ENCODE results near the gene MXRA8. TPM values are rescaled to one million over a fixed set of nuclear protein-coding genes. Genes with fewer than 3 reads are reported as not detected.

Gene MXRA8
- total RNA-seq, 2 experiments from 2014 or later, result 1.6 to 2.9 TPM

DNA sequence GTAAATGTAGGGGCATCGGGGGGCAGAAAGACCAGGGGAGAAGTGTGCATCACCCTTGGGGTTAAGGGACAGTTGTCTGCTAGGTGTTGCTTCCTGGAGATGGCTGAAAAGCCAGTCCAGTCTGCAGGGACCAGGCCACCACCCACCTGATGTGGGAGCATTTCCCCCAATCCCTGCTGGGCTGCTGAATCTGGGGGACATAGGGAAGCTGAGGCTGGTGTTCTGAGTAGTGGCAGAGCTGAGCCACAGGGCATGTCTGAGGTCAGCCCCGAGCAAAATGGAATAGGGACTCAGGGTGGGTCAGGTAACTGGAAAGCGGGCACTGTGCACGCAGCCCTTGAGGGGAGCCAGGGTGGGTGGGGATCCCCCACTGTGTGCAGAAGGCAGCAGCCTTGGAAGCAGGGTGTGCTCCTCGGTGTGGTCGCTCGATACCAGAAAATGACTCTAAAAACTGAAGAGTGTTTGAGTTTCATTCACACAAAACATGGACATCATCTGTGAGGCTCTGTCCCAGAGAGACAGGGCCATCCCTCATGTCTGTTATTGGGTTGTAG is 43.2 kb upstream of the MXRA8 start:
- no peak overlapping the region for H3K4me3 ChIP-seq (ENCODE audit: low read length)
- H3K36me3 Mint-ChIP-seq (ENCODE audit: low read depth), result peaks cover 78% of the 10 kb centered on the region
- H3K4me1 ChIP-seq (ENCODE audit: insufficient read depth, low read length), result peaks cover 65% of the 10 kb centered on the region
- intact Hi-C loops (cut with DNase I, micrococcal nuclease), result no loop called here
- CTCF ChIA-PET, result no interaction called here
- no peaks in the 10 kb centered on the region for H3K27me3 Mint-ChIP-seq
- H3K4me3 Mint-ChIP-seq, result peak overlapping the region; percentile 84
- TF ChIP-seq, protein P1, sequence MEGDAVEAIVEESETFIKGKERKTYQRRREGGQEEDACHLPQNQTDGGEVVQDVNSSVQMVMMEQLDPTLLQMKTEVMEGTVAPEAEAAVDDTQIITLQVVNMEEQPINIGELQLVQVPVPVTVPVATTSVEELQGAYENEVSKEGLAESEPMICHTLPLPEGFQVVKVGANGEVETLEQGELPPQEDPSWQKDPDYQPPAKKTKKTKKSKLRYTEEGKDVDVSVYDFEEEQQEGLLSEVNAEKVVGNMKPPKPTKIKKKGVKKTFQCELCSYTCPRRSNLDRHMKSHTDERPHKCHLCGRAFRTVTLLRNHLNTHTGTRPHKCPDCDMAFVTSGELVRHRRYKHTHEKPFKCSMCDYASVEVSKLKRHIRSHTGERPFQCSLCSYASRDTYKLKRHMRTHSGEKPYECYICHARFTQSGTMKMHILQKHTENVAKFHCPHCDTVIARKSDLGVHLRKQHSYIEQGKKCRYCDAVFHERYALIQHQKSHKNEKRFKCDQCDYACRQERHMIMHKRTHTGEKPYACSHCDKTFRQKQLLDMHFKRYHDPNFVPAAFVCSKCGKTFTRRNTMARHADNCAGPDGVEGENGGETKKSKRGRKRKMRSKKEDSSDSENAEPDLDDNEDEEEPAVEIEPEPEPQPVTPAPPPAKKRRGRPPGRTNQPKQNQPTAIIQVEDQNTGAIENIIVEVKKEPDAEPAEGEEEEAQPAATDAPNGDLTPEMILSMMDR (IDR thresholded peaks at IDR 0.05), result no peak
- peak overlapping the region; percentile 86 for H3K27ac Mint-ChIP-seq
- POLR2A ChIA-PET, result interaction anchor here (2.1 to 4.2 kb wide), 2 partner anchors 26 kb away, joined by 9 to 80 read pairs; partner anchors contain the start of gene AURKAIP1
- ATAC-seq (ENCODE audit: poor library complexity) (no peak), DNase-seq (no peak)
- H3K4me1 Mint-ChIP-seq (ENCODE audit: low read depth), result peaks cover 47% of the 10 kb centered on the region
- peaks cover 70% of the 10 kb centered on the region for H3K36me3 ChIP-seq (ENCODE audit: insufficient read depth, low read length)
- H3K9me3 Mint-ChIP-seq, result no peaks in the 10 kb centered on the region
- H3K27ac ChIP-seq (ENCODE audit: low read depth in 1 of 2, low read length in 2 of 2), result no peak overlapping the region
- H3K9me3 ChIP-seq (ENCODE audit: control insufficient read depth in 1 of 2, insufficient read depth in 1 of 2, low read length in 2 of 2), result no peaks in the 10 kb centered on the region
- no peaks in the 10 kb centered on the region for H3K27me3 ChIP-seq (ENCODE audit: control insufficient read depth in 1 of 2, insufficient read depth in 2 of 2, low read length in 2 of 2)

DNA sequence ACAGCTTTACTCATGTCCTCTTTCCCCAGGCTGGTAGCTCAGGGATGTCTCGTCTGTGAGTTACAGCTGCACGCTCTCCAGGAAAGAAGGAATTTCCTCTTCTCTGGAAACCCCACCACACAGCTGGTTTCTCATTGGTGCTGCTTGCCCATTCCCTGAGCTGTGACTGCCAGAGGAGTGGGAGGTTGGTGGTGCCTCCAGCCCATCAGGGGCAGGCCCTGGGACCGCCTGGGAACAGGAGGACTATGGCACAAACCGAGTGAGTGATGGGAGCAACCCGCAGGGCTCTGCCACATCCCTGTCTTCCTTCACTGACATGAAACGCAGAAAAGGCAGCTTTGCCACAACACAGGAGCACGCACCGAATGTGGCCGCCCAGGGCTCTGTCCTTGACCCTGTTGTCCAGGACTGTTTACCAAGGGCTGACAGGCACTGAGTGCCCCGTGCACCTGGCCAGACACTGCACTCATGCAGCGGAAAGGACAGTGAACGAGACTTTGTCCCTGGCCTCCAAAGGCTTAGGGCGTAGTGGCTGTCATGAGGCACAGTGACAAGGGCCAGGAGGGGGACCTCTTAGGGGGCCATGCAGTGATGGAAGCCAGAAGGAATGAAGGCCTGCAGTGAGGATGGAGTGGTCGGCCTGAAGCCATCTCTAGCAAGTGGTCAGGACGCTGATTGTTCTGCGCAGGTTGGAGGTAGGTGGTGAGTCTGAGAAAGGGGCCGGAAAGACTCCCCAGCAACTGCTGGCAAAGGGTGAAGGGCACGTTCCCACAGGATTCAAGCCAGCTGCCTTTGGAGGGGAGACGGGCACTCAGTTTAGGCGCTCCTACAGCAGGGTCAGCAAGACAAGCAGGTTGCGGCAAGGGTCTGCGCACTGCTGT is 42.5 kb upstream of the MXRA8 start:
- Histone ChIP-seq H3K27me3 (ENCODE audit: control insufficient read depth in 1 of 2, insufficient read depth in 2 of 2, low read length in 2 of 2) (no peaks in the 10 kb centered on the region), H3K4me3 (ENCODE audit: low read length) (peak overlapping the region; percentile 99), H3K4me1 (ENCODE audit: insufficient read depth, low read length) (peaks cover 58% of the 10 kb centered on the region), H3K36me3 (ENCODE audit: insufficient read depth, low read length) (peaks cover 69% of the 10 kb centered on the region), H3K27ac (ENCODE audit: low read depth in 1 of 2, low read length in 2 of 2) (peak overlapping the region; percentile 81 to 89), H3K9me3 (ENCODE audit: control insufficient read depth in 1 of 2, insufficient read depth in 1 of 2, low read length in 2 of 2) (no peaks in the 10 kb centered on the region)
- intact Hi-C loops (cut with DNase I, micrococcal nuclease), result no loop called here
- POLR2A ChIA-PET, result interaction anchor here (1.8 to 4.2 kb wide), 6 partner anchors 7 to 379 kb away, joined by 4 to 80 read pairs (median 22); partner anchors contain the start of genes AURKAIP1 and MRPL20
- no peaks in the 10 kb centered on the region for H3K9me3 Mint-ChIP-seq
- H3K27ac Mint-ChIP-seq, result peak overlapping the region; percentile 86
- H3K36me3 Mint-ChIP-seq (ENCODE audit: low read depth), result peaks cover 73% of the 10 kb centered on the region
- CTCF ChIA-PET, result interaction anchor here (1.9 kb wide), 1 partner anchor 26 kb away, joined by 11 read pairs; the partner anchor contains the start of gene AURKAIP1
- peaks cover 42% of the 10 kb centered on the region for H3K4me1 Mint-ChIP-seq (ENCODE audit: low read depth)
- no peaks in the 10 kb centered on the region for H3K27me3 Mint-ChIP-seq
- ATAC-seq (ENCODE audit: poor library complexity) (no peak), DNase-seq (no peak)
- TF ChIP-seq, protein P1 (IDR thresholded peaks at IDR 0.05), result no peak
- H3K4me3 Mint-ChIP-seq, result peak overlapping the region; percentile 92

DNA sequence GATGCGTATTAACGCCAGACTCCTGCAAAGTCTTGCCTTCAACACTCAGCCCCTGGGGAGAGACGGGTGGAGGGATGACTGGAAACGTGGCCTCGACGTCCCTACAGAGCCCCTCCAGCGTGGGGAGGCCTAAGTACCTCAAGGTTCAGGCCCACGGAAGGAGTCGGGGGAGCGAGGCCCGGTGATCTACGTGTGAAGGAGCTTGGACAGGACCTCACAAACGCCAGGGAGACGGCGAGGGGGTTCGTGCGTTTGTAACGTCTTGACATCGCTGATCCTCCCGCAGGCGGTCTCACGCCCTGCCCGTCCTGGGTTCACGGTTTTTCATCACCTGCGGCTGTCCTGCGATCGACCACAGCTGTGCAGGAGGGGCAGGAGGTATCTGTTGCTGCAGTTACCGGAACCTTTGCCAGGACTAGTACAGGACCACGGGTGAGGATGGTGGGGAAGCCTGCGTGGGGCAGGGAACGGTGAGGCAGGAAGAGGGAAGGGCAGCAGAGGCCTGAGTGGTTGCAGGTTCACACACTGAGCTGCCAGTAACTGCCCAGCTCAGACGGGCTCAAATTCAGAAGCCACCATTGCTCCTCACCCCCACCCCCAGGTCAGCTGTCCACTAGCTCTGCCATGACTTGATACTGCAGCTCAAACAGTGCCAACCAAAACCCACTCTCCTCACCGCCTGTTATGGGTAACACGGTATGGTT is 41.7 kb upstream of the MXRA8 start:
- Mint-ChIP-seq H3K36me3 (ENCODE audit: low read depth) (peaks cover 73% of the 10 kb centered on the region), H3K27me3 (no peaks in the 10 kb centered on the region), H3K9me3 (no peaks in the 10 kb centered on the region), H3K27ac (peak overlapping the region; percentile 86), H3K4me1 (ENCODE audit: low read depth) (peaks cover 50% of the 10 kb centered on the region), H3K4me3 (peak overlapping the region; percentile 92)
- Histone ChIP-seq H3K4me1 (ENCODE audit: insufficient read depth, low read length) (peaks cover 50% of the 10 kb centered on the region), H3K36me3 (ENCODE audit: insufficient read depth, low read length) (peaks cover 69% of the 10 kb centered on the region), H3K27ac (ENCODE audit: low read depth in 1 of 2, low read length in 2 of 2) (peak overlapping the region; percentile 81 to 89), H3K27me3 (ENCODE audit: control insufficient read depth in 1 of 2, insufficient read depth in 2 of 2, low read length in 2 of 2) (no peaks in the 10 kb centered on the region), H3K4me3 (ENCODE audit: low read length) (peak overlapping the region; percentile 99), H3K9me3 (ENCODE audit: control insufficient read depth in 1 of 2, insufficient read depth in 1 of 2, low read length in 2 of 2) (no peaks in the 10 kb centered on the region)
- no peak for ATAC-seq (ENCODE audit: poor library complexity)
- TF ChIP-seq, protein P1 (IDR thresholded peaks at IDR 0.05), result no peak
- DNase-seq, result peak in 3 of 14 experiments; percentile 8 to 44 (median 21)
- intact Hi-C loops (cut with DNase I, micrococcal nuclease), result loop anchor here (1.0 to 5.0 kb wide), 4 partner anchors 7 to 128 kb away; partner anchors contain the start of genes AURKAIP1 (in 2 of the 2), MRPL20 (in 1 of the 2) and UBE2J2 (in 1 of the 2)
- ChIA-PET POLR2A (interaction anchor here (1.5 to 4.2 kb wide), 8 partner anchors 8 to 379 kb away, joined by 4 to 80 read pairs (median 16); partner anchors contain the start of genes AURKAIP1, C1orf159, MIB2 and MRPL20), CTCF (interaction anchor here (1.0 to 1.9 kb wide), 4 partner anchors 10 to 74 kb away, joined by 3 to 11 read pairs (median 4); partner anchors contain the start of gene AURKAIP1)
